ENCODE data around the gene HLA-DOB.

The HLA-DOB gene

GRCh38 chr6:32851025-32851424, 34.2 kb upstream of the HLA-DOB start:
- Mint-ChIP-seq H3K36me3 (ENCODE audit: low read depth) (peaks cover 92% of the 10 kb centered on the region), H3K27me3 (no peaks in the 10 kb centered on the region), H3K27ac (peak overlapping the region; percentile 1), H3K4me3 (no peak overlapping the region), H3K9me3 (no peaks in the 10 kb centered on the region), H3K4me1 (ENCODE audit: low read depth) (peaks cover 77% of the 10 kb centered on the region)
- intact Hi-C loops (cut with micrococcal nuclease), result no loop called here

GRCh38 chr6:32849126-32849525, 32.3 kb upstream of the HLA-DOB start:
- no peak overlapping the region for H3K4me3 Mint-ChIP-seq
- intact Hi-C loops (cut with micrococcal nuclease), result no loop called here
- H3K4me1 Mint-ChIP-seq (ENCODE audit: low read depth), result peaks cover 76% of the 10 kb centered on the region
- no peaks in the 10 kb centered on the region for H3K9me3 Mint-ChIP-seq
- H3K27ac Mint-ChIP-seq, result no peak overlapping the region
- no peaks in the 10 kb centered on the region for H3K27me3 Mint-ChIP-seq
- H3K36me3 Mint-ChIP-seq (ENCODE audit: low read depth), result peaks cover 99% of the 10 kb centered on the region

GRCh38 chr6:32847795-32848194, 31.0 kb upstream of the HLA-DOB start:
- H3K36me3 Mint-ChIP-seq (ENCODE audit: low read depth), result peaks cover 95% of the 10 kb centered on the region
- peaks cover 84% of the 10 kb centered on the region for H3K4me1 Mint-ChIP-seq (ENCODE audit: low read depth)
- H3K9me3 Mint-ChIP-seq, result no peaks in the 10 kb centered on the region
- H3K27me3 Mint-ChIP-seq, result no peaks in the 10 kb centered on the region
- H3K27ac Mint-ChIP-seq, result no peak overlapping the region
- intact Hi-C loops (cut with micrococcal nuclease), result no loop called here
- H3K4me3 Mint-ChIP-seq, result no peak overlapping the region

GRCh38 chr6:32847004-32847403, 30.2 kb upstream of the HLA-DOB start:
- H3K4me3 Mint-ChIP-seq, result no peak overlapping the region
- no peak overlapping the region for H3K27ac Mint-ChIP-seq
- H3K27me3 Mint-ChIP-seq, result no peaks in the 10 kb centered on the region
- no peaks in the 10 kb centered on the region for H3K9me3 Mint-ChIP-seq
- intact Hi-C loops (cut with micrococcal nuclease), result no loop called here
- peaks cover 94% of the 10 kb centered on the region for H3K36me3 Mint-ChIP-seq (ENCODE audit: low read depth)
- H3K4me1 Mint-ChIP-seq (ENCODE audit: low read depth), result peaks cover 84% of the 10 kb centered on the region

GRCh38 chr6:32845384-32845884, 28.6 kb upstream of the HLA-DOB start:
- intact Hi-C loops (cut with micrococcal nuclease), result no loop called here
- H3K36me3 Mint-ChIP-seq (ENCODE audit: low read depth), result peaks cover 94% of the 10 kb centered on the region
- no peaks in the 10 kb centered on the region for H3K9me3 Mint-ChIP-seq
- no peaks in the 10 kb centered on the region for H3K27me3 Mint-ChIP-seq
- H3K4me3 Mint-ChIP-seq, result peak overlapping the region; percentile 91
- H3K27ac Mint-ChIP-seq, result peak overlapping the region; percentile 99
- H3K4me1 Mint-ChIP-seq (ENCODE audit: low read depth), result peaks cover 84% of the 10 kb centered on the region

GRCh38 chr6:32844839-32845383, 28.1 kb upstream of the HLA-DOB start:
- Mint-ChIP-seq H3K27ac (peak overlapping the region; percentile 99), H3K36me3 (ENCODE audit: low read depth) (peaks cover 94% of the 10 kb centered on the region), H3K4me1 (ENCODE audit: low read depth) (peaks cover 84% of the 10 kb centered on the region), H3K9me3 (no peaks in the 10 kb centered on the region), H3K4me3 (peak overlapping the region; percentile 91), H3K27me3 (no peaks in the 10 kb centered on the region)
- intact Hi-C loops (cut with micrococcal nuclease), result loop anchor here (1.0 to 5.0 kb wide), 2 partner anchors 8 to 127 kb away; partner anchors contain the start of gene TAP1

GRCh38 chr6:32843979-32844838, 27.4 kb upstream of the HLA-DOB start, which contains the start of gene PSMB8:
PSMB8 (minus strand) TSS chr6:32844047; CDS start chr6:32843996, 51 bp downstream.
- Mint-ChIP-seq H3K36me3 (ENCODE audit: low read depth) (peaks cover 88% of the 10 kb centered on the region), H3K27me3 (no peaks in the 10 kb centered on the region), H3K4me3 (peak within 1 kb of the TSS; percentile 91), H3K9me3 (no peaks in the 10 kb centered on the region), H3K4me1 (ENCODE audit: low read depth) (peaks cover 82% of the 10 kb centered on the region), H3K27ac (peak within 1 kb of the TSS; percentile 99)
- intact Hi-C loops (cut with micrococcal nuclease), result loop anchor here (1.0 to 5.0 kb wide), 2 partner anchors 9 to 128 kb away; partner anchors contain the start of gene TAP1

GRCh38 chr6:32843331-32843978, 26.7 kb upstream of the HLA-DOB start:
- Mint-ChIP-seq H3K9me3 (no peaks in the 10 kb centered on the region), H3K4me1 (ENCODE audit: low read depth) (peaks cover 76% of the 10 kb centered on the region), H3K27ac (peak overlapping the region; percentile 99), H3K4me3 (peak overlapping the region; percentile 91), H3K36me3 (ENCODE audit: low read depth) (peaks cover 80% of the 10 kb centered on the region), H3K27me3 (no peaks in the 10 kb centered on the region)
- intact Hi-C loops (cut with micrococcal nuclease), result loop anchor here (5.0 kb wide), 1 partner anchor 129 kb away; no protein-coding TSS in a partner anchor

- peaks cover 71% of the 10 kb centered on the region for H3K4me1 Mint-ChIP-seq (ENCODE audit: low read depth)
- no peaks in the 10 kb centered on the region for H3K9me3 Mint-ChIP-seq
- no peaks in the 10 kb centered on the region for H3K27me3 Mint-ChIP-seq
- intact Hi-C loops (cut with micrococcal nuclease), result loop anchor here (5.0 kb wide), 1 partner anchor 130 kb away; no protein-coding TSS in a partner anchor
- H3K4me3 Mint-ChIP-seq, result peak overlapping the region; percentile 91
- peaks cover 73% of the 10 kb centered on the region for H3K36me3 Mint-ChIP-seq (ENCODE audit: low read depth)
- peak overlapping the region; percentile 99 for H3K27ac Mint-ChIP-seq
Measured at GRCh38 chr6:32842690-32843089, 25.9 kb upstream of the HLA-DOB start.

- no peaks in the 10 kb centered on the region for H3K27me3 Mint-ChIP-seq
- intact Hi-C loops (cut with micrococcal nuclease), result loop anchor here (5.0 kb wide), 1 partner anchor 130 kb away; no protein-coding TSS in a partner anchor
- H3K27ac Mint-ChIP-seq, result peak overlapping the region; percentile 18
- H3K36me3 Mint-ChIP-seq (ENCODE audit: low read depth), result peaks cover 71% of the 10 kb centered on the region
- peak overlapping the region; percentile 24 for H3K4me3 Mint-ChIP-seq
- H3K9me3 Mint-ChIP-seq, result no peaks in the 10 kb centered on the region
- peaks cover 71% of the 10 kb centered on the region for H3K4me1 Mint-ChIP-seq (ENCODE audit: low read depth)
Measured at GRCh38 chr6:32842021-32842650, 25.3 kb upstream of the HLA-DOB start.

GRCh38 chr6:32840604-32841246, 23.9 kb upstream of the HLA-DOB start:
- Mint-ChIP-seq H3K4me3 (peak overlapping the region; percentile 28), H3K4me1 (ENCODE audit: low read depth) (peaks cover 70% of the 10 kb centered on the region), H3K27me3 (no peaks in the 10 kb centered on the region), H3K9me3 (no peaks in the 10 kb centered on the region), H3K36me3 (ENCODE audit: low read depth) (peaks cover 70% of the 10 kb centered on the region), H3K27ac (peak overlapping the region; percentile 18)
- intact Hi-C loops (cut with micrococcal nuclease), result loop anchor here (5.0 kb wide), 1 partner anchor 132 kb away; no protein-coding TSS in a partner anchor

GRCh38 chr6:32839356-32839755, 22.6 kb upstream of the HLA-DOB start:
- peak overlapping the region; percentile 88 for H3K27ac Mint-ChIP-seq
- no peaks in the 10 kb centered on the region for H3K9me3 Mint-ChIP-seq
- H3K36me3 Mint-ChIP-seq (ENCODE audit: low read depth), result peaks cover 70% of the 10 kb centered on the region
- no peak overlapping the region for H3K4me3 Mint-ChIP-seq
- peaks cover 62% of the 10 kb centered on the region for H3K4me1 Mint-ChIP-seq (ENCODE audit: low read depth)
- no peaks in the 10 kb centered on the region for H3K27me3 Mint-ChIP-seq
- intact Hi-C loops (cut with micrococcal nuclease), result loop anchor here (2.0 kb wide), 1 partner anchor 15 kb away; the partner anchor contains the start of gene PSMB9

All from dendritic cell treated with granulocyte-macrophage colony-stimulating factor and Interleukin-4, amounts not matched to agents 40 ng/mL and 50 ng/mL, for 4 days (primary cell).